HPDE6-E6E7 (cell line): Measurements from ENCODE around the gene PSMD13.

Experiments used
- DNase-seq: peaks from one replicate; pipeline ENCODE4 v3.0.0; 2011; ENCODE audit warnings: missing footprints; ENCODE audit errors: extremely low spot score

PSMD13 gene

GRCh38 chr11:287821-288477 lies 51.2 kb downstream of the PSMD13 start:
- no peak for DNase-seq

- no peak for DNase-seq
These were observed 52.0 kb downstream of the PSMD13 start, which contains the start of gene PGGHG for GRCh38 chr11:288478-289397. Gene PGGHG (plus strand): TSS chr11:289126. CDS start chr11:289817, 691 bp downstream.

- no peak for DNase-seq
These were observed 52.6 kb downstream of the PSMD13 start for GRCh38 chr11:289398-289711.

GRCh38 chr11:289712-290620 lies 53.2 kb downstream of the PSMD13 start:
- no peak for DNase-seq

DNA sequence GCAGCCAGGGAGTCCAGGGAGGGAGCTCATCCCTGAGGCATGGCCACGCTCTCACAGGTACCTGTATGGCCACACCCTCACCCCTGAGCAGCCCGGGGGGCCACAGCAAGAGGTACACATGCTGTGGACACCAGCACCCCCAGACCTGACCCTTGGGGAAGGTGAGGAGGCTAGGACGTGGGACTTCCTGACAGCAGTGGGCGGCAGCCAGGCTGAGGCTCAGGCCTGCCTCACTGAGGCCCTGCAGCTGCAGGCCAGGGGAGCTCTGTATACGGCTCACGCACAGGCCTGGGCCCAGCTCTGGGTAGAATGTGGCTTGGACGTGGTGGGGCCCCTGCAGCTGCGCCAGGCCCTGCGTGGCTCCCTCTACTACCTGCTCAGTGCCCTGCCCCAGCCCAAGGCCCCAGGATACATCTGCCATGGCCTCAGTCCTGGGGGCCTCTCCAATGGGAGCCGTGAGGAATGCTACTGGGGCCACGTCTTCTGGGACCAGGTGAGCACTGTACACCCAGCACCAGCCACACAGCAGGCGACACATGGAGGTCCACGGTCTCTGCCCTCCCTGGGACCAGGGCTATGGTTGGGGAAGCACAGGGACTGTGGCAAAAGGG lies 54.0 kb downstream of the PSMD13 start:
- DNase-seq, result no peak

- DNase-seq, result no peak
These were observed 54.8 kb downstream of the PSMD13 start for GRCh38 chr11:291281-292210.

GRCh38 chr11:292211-293121 lies 55.7 kb downstream of the PSMD13 start:
- DNase-seq, result no peak

DNA sequence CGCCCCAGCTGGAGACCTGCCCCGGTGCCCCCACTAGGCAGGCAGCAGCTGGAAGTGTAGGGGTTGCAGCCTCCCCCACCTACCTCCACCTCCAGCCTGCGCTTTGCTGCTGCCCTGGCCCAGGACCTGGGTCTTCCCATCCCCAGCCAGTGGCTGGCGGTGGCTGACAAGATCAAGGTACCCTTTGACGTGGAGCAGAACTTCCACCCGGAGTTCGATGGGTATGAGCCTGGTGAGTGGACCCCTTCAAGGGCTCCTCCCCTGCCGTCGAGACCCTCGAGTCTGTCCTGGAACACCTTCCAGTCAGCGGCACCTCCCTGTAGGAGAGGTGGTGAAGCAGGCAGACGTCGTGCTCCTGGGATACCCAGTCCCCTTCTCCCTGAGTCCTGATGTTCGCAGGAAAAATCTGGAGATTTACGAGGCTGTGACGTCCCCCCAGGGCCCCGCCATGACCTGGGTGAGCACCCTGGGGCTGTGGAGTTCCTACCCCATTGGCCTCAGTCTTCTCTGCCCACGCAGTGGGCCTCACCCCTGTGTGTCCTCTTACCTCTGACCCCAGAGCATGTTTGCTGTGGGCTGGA lies 56.6 kb downstream of the PSMD13 start:
- no peak for DNase-seq

GRCh38 chr11:293852-294661 lies 57.3 kb downstream of the PSMD13 start:
- DNase-seq, result no peak

GRCh38 chr11:294780-295179 lies 58.0 kb downstream of the PSMD13 start:
- no peak for DNase-seq

DNA sequence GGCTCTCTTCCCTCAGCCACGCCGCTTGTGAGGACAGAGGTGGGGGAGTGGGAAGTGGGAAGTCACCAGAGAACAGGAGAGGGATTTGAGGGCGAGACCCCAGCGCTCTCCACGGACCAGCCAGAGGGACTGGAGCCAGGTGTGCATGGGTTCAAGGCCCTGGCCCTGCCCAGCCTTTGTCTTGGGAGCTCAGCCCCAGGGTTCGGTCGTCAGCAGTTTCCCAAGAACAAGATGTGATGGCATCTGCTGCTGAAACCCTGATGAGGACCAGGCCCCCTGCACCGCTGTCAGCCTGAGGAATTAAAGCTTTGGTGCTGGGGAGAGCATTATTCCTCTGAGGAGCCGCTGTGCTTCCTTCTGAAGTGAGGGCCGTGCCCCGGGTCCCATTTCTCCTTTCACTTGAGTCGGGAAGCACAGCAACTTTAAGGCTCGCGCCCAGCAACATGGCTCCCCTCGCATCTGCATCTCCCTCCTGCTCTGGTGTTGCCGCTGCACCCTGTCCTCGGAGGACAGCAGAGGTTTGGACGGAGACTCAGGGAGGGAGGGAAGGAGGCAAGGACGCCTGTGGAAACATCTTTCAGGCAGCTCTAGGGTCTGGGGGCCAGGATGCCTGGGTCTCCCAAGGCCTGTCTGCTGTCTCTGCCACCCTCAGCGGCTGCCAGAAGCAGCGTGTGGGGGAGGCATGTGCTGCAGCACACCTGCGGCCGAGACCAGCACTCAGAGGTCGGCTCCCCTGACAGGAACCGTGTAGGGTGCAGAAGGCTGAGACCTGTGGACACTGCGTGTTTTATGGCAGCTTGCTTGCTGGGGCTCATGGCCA lies 58.8 kb downstream of the PSMD13 start:
- no peak for DNase-seq

DNA sequence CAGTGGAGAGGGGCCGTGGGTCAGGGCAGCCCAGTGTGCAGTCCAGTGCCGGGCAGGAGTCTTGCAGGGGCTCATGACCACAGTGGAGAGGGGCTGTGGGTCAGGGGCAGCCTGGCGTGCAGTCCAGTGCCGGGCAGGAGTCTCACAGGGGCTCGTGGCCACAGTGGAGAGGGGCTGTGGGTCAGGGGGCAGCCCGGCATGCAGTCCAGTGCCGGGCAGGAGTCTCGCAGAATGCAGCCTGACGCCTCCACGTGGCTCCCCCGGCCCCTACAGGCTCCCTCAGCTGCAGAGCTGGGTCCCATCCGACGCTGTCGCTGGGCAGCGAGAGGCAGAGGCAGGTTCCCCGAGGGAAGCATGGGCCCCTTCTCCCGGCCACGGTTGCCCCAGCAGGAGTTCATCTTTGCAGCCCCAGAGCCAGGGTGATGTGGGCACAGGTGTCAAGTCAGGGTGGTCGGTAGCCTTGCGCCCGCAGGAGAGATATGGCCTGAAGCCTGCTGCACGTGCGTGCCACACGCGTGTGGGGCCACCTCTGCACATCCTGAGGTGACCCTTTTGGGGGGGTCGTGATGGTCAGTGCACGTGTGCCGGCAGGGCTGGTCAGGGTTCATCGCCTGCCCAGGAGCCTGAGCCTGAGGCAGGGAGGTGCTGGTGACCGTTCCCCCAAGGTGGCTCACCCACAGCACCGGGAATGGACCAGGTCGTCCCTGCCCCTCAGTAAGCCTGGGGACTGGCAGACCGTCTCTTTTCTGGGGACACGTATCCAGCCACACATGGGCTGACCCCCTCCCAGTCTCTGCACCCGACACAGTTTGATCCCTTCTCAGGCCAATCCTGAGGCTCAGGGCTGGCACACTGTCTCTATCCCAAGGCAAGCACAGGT lies 59.6 kb downstream of the PSMD13 start:
- no peak for DNase-seq

DNA sequence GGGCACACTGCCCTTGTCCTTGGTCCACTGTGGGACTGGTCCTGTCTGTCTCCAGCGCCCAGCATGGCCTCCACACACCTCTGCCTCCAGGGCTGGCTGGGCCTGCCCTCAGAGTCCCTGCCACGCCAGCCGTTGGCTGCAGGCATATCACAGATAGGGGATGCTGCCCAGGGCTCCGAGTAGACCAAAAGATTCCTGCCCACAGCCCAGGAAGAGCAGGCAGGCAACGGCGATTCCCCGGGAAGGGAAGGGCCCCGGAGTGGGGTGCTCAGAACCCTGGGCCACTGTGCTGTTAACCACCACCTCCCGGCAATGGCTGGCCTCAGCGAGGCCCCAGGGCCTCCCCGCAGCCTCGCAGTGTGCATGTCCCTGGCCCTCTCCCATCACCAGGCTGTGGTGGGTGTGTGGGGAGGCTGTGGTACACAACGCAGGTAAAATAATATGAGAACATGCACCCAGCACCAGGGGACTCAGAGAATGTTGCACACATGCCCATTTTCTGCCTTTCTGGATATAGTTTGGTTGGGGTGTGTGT lies 60.3 kb downstream of the PSMD13 start:
- DNase-seq, result no peak

DNA sequence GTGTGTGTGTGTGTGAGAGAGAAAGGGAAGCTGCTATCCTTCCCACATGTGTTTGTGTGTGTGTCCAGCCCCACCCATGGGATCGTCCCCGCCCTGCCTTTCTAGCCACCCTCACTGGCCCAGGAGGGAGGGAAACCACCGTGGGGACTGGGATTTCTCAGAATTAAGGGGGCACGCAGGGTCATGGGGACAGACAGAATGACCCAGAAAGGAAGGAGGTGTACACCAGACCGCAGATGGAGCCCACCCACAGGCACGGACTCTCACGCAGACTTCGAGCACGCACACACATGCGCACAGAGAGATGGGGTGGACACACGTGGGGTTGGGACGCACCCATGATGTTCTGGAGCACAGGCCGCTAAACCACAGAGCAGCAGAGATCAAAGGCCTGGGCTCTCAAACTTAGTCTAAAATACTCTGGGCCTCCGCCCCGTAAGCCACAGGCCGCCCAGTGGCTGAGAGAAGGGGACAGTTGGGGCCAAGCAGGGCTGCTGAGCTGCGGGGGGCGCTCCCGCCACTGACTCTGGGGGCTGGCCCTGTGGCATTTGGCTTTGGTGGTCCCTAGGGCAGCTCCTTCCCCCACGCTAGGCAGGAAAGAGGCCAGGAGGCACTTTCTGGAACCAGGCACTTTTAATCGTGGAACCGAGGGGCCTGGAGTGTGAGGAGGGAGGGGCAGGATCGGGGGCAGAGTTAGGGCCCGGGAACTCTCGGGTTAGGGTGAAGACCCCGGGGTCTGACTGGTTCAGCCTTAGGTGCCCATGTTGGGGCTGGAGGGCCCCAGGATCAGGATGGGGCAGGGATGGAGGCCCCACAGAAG lies 61.0 kb downstream of the PSMD13 start:
- no peak for DNase-seq

DNA sequence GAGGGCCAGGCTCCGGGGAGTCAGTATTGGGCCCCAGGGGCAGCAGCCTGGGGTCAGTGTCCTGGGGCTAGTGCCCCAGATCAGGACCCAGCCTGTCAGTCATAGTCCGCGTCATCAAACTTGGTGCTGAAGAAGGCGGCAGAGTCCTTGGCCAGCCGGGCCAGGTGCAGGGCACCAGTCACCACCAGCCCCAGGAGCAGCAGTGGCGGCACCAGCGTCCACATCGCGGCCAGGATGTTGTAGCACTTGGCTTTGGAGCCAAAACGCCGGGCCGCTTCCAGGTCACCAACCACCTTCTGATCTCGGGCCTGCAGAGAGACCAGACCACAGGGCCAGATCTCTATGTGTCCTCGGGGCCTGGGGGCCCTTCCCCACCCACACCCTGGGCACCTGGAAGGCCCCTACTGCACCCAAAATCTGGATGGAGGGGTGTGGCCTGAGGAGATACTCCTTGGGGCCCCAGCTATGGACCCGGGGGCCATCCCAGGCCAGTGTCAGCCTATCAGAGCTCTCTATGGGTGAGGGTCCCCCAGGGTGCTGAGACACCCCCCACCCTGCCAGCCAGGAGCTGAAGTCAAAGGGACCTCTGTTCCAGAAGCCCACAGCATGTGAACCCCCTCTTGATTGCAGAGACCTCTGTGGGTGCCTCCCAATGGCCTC lies 61.8 kb downstream of the PSMD13 start:
- no peak for DNase-seq
